Heart right ventricle (tissue), 16 donors: Measurements from ENCODE around the gene NCAPD3. TPM values are rescaled to one million over a fixed set of nuclear protein-coding genes. Genes with fewer than 3 reads are reported as not detected.

ENCODE experiments used
- ATAC-seq, 8 donors: fragments of 200-7000 bp; cut with Tn5 transposase; one replicate each; pipeline ENCODE4 v1.9.1; 2020; ENCODE audit warnings: mild to moderate bottlenecking in 8 of 8, moderate library complexity in 8 of 8, moderate number of reproducible peaks in 1 of 8
- DNase-seq, 2 donors: peaks; one replicate each; pipeline ENCODE4 v3.0.0-alpha.2; 2020
- H3K27ac ChIP-seq, 10 donors: fragments of 200-600 bp; sonication (generic) in 2 of 10; one replicate each; pipeline versions ENCODE4 v1.5.0 to v1.8.0; 2020 to 2022; ENCODE audit warnings: mild to moderate bottlenecking in 3 of 10
- H3K27me3 ChIP-seq, 7 donors: fragments of 200-600 bp; one replicate each; pipeline ENCODE4 v1.8.0; 2021 to 2022; ENCODE audit warnings: mild to moderate bottlenecking in 2 of 7
- H3K36me3 ChIP-seq, 9 donors: fragments of 200-600 bp; sonication (generic) in 1 of 9; one replicate each; pipeline versions ENCODE4 v1.5.0 to v1.8.0; 2020 to 2022; ENCODE audit warnings: mild to moderate bottlenecking in 2 of 9
- H3K4me1 ChIP-seq, 9 donors: fragments of 200-600 bp; sonication (generic) in 1 of 9; one replicate each; pipeline versions ENCODE4 v1.5.0 to v1.8.0; 2020 to 2022; ENCODE audit warnings: mild to moderate bottlenecking in 4 of 9
- H3K4me3 ChIP-seq, 10 donors: fragments of 200-600 bp; sonication (generic) in 2 of 10; one replicate each; pipeline versions ENCODE4 v1.5.0 to v1.8.0; 2020 to 2022; ENCODE audit warnings: mild to moderate bottlenecking in 7 of 10, moderate library complexity in 2 of 10
- H3K9me3 ChIP-seq, 11 donors: fragments of 200-600 bp in 10 of 11; sonication (generic) in 2 of 11; one replicate each; pipeline versions ENCODE4 v1.5.0 to v1.8.0; 2013 to 2022; ENCODE audit warnings: mild to moderate bottlenecking in 2 of 11, control low read depth in 1 of 11, moderate library complexity in 1 of 11
- WGBS, 2 donors: extraction: QIAGEN DNeasy Blood & Tissue Kit; methylation state at CpG; one replicate each; pipeline ENCODE4 v1.1.7; 2013; ENCODE audit warnings: inconsistent platforms in 1 of 2; 5-methylcytosine and 5-hydroxymethylcytosine counted together
- intact Hi-C, 10 donors: fragments of 100-400 bp; cut with DNase I; formaldehyde crosslinking; loops; one replicate each; pipeline versions ENCODE4 v1.11.1 to v1.14.2; 2022
- polyA plus RNA-seq, 2 donors: library from polyadenylated mRNA; stranded (reverse); fragments of 200-250 nt; gene quantifications; one replicate each; pipeline ENCODE4 v1.2.3, GENCODE V29; 2013
- total RNA-seq, 10 donors: library from RNA; stranded (reverse); fragmentation: NEBNext Ultra II Directional in 3 of 10; extraction: Animal tissue kit (Norgen Biotek cat#: 25700) in 3 of 10; gene quantifications; one replicate each; pipeline versions ENCODE4 v1.2.1 to v1.2.4, GENCODE V29; 2021 to 2023
- TF ChIP-seq, protein P1 (sequence below), 9 donors: fragments of 200-600 bp; sonication (generic) in 2 of 9; IDR thresholded peaks; one replicate each; pipeline versions ENCODE4 v1.5.0 to v1.8.0; 2021 to 2022; ENCODE audit warnings: antibody characterized with exemption in 9 of 9, mild to moderate bottlenecking in 5 of 9, moderate library complexity in 1 of 9
- donor health status: Arrhythmogenic right ventricular cardiomyopathy.
- donor health status: ischemic (EF 13 %, LVEDD 7.1; RV severe dilation, severe dysfunction).
- donor health status: healthy with polysubstance abuse.
- donor health status: DM: no; HTN: yes; CAD: no.
- donor health status: DM: no; HTN: no; CAD: no.
- donor health status: ischemic (EF 25% LVEDD 6.9; RV normal size, moderate dysfunction).
- donor health status: ischemic (EF 25% LVEDD 5.7; RV mildly dilated, moderate dysfunction).
- donor health status: healthy.
- donor health status: DM: yes; HTN: yes; CAD: no.
- donor health status: Ischemic cardiomyopathy.
- donor health status: ischemic (EF 35%, LVEDD 5.7; RV mildly dilated, moderate dysfunction).
- donor health status: nonischemic (EF 11% LVEDD 7.7; RV severe dilation, severe dysfunction).
- donor health status: DM: yes; HTN: yes; CAD: no.
- donor health status: PGD.
- donor health status: ischemic (EF 29% LVEDD 5.4; RV normal size, mild dysfunction).
- donor health status: nonischemic (EF 23%, LVEDD 6.1; RV moderate dilation, normal function).

NCAPD3 gene
- total and polyA plus RNA-seq, 12 donors = 4.2 to 16.7 (median 11.0) TPM

DNA sequence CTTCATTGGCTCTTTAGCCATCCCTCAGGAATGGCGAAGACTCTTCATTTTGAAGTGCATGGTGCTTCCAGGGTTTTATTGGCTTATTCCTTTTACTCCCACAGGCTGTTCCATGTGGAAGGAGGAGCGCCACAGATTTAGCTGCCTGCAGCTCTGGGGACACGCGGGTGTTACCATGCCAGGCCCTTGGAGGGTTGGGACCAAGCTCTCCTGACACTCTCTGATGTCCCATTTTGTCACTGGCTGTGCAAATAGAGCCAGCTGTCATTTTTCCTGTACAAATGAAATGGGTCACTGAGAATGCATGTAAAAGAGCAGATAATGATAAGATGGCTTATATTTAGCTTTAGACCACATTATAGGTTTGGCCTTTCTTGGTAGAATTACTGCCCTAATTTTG lies 20.1 kb upstream of the NCAPD3 start:
- 94 to 96% methylated on average over 4 of the region's 4 CpGs for WGBS, 2 donors
- Histone ChIP-seq H3K4me1 (no peaks in the 10 kb centered on the region), H3K27ac (no peak overlapping the region), H3K4me3 (no peak overlapping the region), H3K9me3 (no peaks in the 10 kb centered on the region), H3K36me3 (peaks cover 0 to 99% (median 86%) of the 10 kb centered on the region in 9 donors), H3K27me3 (no peaks in the 10 kb centered on the region)
- intact Hi-C loops = no loop called here
- no peak for DNase-seq
- ATAC-seq = no peak
- TF ChIP-seq, protein P1, sequence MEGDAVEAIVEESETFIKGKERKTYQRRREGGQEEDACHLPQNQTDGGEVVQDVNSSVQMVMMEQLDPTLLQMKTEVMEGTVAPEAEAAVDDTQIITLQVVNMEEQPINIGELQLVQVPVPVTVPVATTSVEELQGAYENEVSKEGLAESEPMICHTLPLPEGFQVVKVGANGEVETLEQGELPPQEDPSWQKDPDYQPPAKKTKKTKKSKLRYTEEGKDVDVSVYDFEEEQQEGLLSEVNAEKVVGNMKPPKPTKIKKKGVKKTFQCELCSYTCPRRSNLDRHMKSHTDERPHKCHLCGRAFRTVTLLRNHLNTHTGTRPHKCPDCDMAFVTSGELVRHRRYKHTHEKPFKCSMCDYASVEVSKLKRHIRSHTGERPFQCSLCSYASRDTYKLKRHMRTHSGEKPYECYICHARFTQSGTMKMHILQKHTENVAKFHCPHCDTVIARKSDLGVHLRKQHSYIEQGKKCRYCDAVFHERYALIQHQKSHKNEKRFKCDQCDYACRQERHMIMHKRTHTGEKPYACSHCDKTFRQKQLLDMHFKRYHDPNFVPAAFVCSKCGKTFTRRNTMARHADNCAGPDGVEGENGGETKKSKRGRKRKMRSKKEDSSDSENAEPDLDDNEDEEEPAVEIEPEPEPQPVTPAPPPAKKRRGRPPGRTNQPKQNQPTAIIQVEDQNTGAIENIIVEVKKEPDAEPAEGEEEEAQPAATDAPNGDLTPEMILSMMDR (IDR thresholded peaks at IDR 0.05) = no peak

DNA sequence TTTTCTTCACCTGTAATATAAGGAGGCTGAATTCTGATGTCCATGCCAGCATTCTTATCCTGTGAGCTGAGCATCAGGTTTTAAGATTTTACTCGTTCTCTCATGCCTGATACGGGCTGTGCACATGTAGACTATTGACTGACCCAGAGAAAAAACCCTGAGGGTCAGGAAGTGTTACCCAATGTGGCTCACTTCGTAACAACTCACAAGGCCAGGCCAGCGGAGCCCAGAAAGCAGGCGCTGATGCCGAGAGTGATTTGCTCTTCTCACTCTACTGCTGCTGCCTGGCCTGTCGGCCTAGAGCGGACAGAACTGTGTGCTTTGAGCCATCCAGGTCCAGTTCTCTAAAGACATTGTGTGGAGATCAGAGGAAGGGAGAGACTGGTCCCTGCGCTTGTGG lies 18.6 kb upstream of the NCAPD3 start:
- Histone ChIP-seq H3K36me3 (peaks cover 0 to 98% (median 72%) of the 10 kb centered on the region in 9 donors), H3K4me3 (no peak overlapping the region), H3K4me1 (no peaks in the 10 kb centered on the region), H3K9me3 (no peaks in the 10 kb centered on the region), H3K27me3 (no peaks in the 10 kb centered on the region), H3K27ac (no peak overlapping the region)
- DNase-seq (no peak), ATAC-seq (no peak)
- TF ChIP-seq, protein P1 (IDR thresholded peaks at IDR 0.05) = no peak
- 90 to 91% methylated on average over 9 of the region's 9 CpGs for WGBS, 2 donors
- intact Hi-C loops = no loop called here

DNA sequence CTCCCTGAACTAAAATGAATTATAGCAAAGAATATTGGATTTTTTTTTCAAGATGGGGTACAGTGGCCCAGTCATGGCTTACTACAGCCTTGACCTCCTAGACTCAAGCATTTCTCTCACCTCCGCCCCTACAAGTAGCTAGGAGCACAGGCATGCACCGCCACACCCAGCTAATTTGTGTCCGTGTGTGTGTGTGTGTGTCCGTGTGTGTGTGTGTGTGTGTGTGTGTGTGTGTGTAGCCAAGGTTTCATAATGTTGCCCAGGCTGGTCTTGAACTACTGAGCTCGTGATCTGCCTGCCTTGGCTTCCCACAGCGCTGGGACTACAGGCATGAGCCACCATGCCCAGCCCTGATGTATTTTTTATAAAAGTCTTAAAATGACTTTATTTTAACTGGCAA lies 16.8 kb upstream of the NCAPD3 start:
- ATAC-seq (no peak), DNase-seq (no peak)
- H3K27me3 ChIP-seq = no peaks in the 10 kb centered on the region
- H3K27ac ChIP-seq = no peak overlapping the region
- peaks cover 0 to 5% (median 0%) of the 10 kb centered on the region in 9 donors for H3K4me1 ChIP-seq
- 72 to 76% methylated on average over 6 of the region's 6 CpGs for WGBS, 2 donors
- H3K36me3 ChIP-seq = peaks cover 0 to 98% (median 59%) of the 10 kb centered on the region in 9 donors
- no peak overlapping the region for H3K4me3 ChIP-seq
- no peaks in the 10 kb centered on the region for H3K9me3 ChIP-seq
- TF ChIP-seq, protein P1 (IDR thresholded peaks at IDR 0.05) = no peak
- intact Hi-C loops = no loop called here

DNA sequence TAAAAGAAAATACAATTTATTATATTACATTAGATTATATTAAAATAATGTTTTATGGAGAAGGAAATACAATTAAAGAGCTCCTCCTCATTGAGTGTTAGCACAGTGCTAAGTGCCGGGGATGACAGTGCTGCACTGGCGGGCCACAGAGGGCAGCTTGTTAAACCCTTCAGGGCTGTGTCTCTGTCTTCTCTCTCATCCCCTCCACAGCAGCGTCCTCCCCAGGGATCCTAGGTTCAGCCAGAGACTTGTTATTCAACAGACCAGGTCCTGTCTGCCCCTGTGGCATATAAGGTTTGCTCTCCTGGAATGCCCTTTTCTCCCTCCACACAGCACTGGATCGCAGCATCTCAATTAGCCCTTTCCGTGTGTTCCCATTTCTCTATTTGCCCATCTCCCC lies 15.2 kb upstream of the NCAPD3 start:
- intact Hi-C loops = no loop called here
- WGBS, 2 donors = 92 to 97% methylated on average over 5 of the region's 5 CpGs
- peaks cover 0 to 93% (median 43%) of the 10 kb centered on the region in 9 donors for H3K36me3 ChIP-seq

More for the DNA sequence above, 15.2 kb upstream of the NCAPD3 start:
- Histone ChIP-seq H3K9me3 (no peaks in the 10 kb centered on the region), H3K27me3 (no peaks in the 10 kb centered on the region), H3K27ac (no peak overlapping the region), H3K4me3 (no peak overlapping the region), H3K4me1 (peaks cover 0 to 21% (median 5%) of the 10 kb centered on the region in 9 donors)
- DNase-seq = no peak
- TF ChIP-seq, protein P1 (IDR thresholded peaks at IDR 0.05) = no peak
- ATAC-seq = no peak
